Cerebellar nuclear complex (tissue), 1 donor: Measurements from ENCODE around the gene ADPRM.

Source experiments
- DNase-seq, 2 experiments: peaks; one replicate each; lab custom pipeline; 2025; lab: John Stamatoyannopoulos, UW

The ADPRM gene

GRCh38 chr17:10741416-10742135, 44.2 kb downstream of the ADPRM start:
- DNase-seq = no peak

- no peak for DNase-seq
Measured at GRCh38 chr17:10742431-10742830, 45.0 kb downstream of the ADPRM start.

GRCh38 chr17:10743316-10744009, 46.1 kb downstream of the ADPRM start:
- no peak for DNase-seq

GRCh38 chr17:10744501-10745000, 47.2 kb downstream of the ADPRM start:
- DNase-seq = no peak

GRCh38 chr17:10745231-10745630, 47.8 kb downstream of the ADPRM start:
- no peak for DNase-seq

GRCh38 chr17:10748531-10749181, 51.3 kb downstream of the ADPRM start:
- no peak for DNase-seq

- no peak for DNase-seq
Measured at GRCh38 chr17:10750210-10750609, 52.8 kb downstream of the ADPRM start.

- DNase-seq = no peak
Measured at GRCh38 chr17:10751563-10751962, 54.2 kb downstream of the ADPRM start.

- no peak for DNase-seq
Measured at GRCh38 chr17:10752696-10753095, 55.3 kb downstream of the ADPRM start.

GRCh38 chr17:10754109-10754508, 56.7 kb downstream of the ADPRM start:
- no peak for DNase-seq

- DNase-seq = no peak
Measured at GRCh38 chr17:10754861-10755591, 57.6 kb downstream of the ADPRM start.

GRCh38 chr17:10755592-10756127, 58.3 kb downstream of the ADPRM start:
- DNase-seq = no peak

GRCh38 chr17:10756185-10756584, 58.8 kb downstream of the ADPRM start:
- DNase-seq = no peak

GRCh38 chr17:10756619-10757018, 59.2 kb downstream of the ADPRM start:
- DNase-seq = no peak

- no peak for DNase-seq
Measured at GRCh38 chr17:10757067-10757466, 59.7 kb downstream of the ADPRM start.

- no peak for DNase-seq
Measured at GRCh38 chr17:10757647-10758046, 60.3 kb downstream of the ADPRM start.

GRCh38 chr17:10758062-10758461, 60.7 kb downstream of the ADPRM start:
- no peak for DNase-seq
